ENCODE measurements around the gene PAXX. TPM values are rescaled to one million over a fixed set of nuclear protein-coding genes. Genes with fewer than 3 reads are reported as not detected.

Gene PAXX
- total RNA-seq, 1 donor: 23.6 TPM

GRCh38 chr9:136960212-136960937 lies 31.8 kb upstream of the PAXX start:
- H3K4me1 ChIP-seq (ENCODE audit: insufficient read depth, low read length): peaks cover 56% of the 10 kb centered on the region
- no peaks in the 10 kb centered on the region for H3K9me3 ChIP-seq (ENCODE audit: low read depth, low read length)
- no peaks in the 10 kb centered on the region for H3K27me3 ChIP-seq (ENCODE audit: insufficient read depth, low read length)
- no peak overlapping the region for H3K4me3 ChIP-seq (ENCODE audit: low read length)

- no peak overlapping the region for H3K4me3 ChIP-seq (ENCODE audit: low read length)
- peaks cover 60% of the 10 kb centered on the region for H3K4me1 ChIP-seq (ENCODE audit: insufficient read depth, low read length)
- H3K9me3 ChIP-seq (ENCODE audit: low read depth, low read length): no peaks in the 10 kb centered on the region
- H3K27me3 ChIP-seq (ENCODE audit: insufficient read depth, low read length): no peaks in the 10 kb centered on the region
Observed at GRCh38 chr9:136960938-136961275, 31.3 kb upstream of the PAXX start.

GRCh38 chr9:136961279-136962065 lies 30.8 kb upstream of the PAXX start:
- peaks cover 65% of the 10 kb centered on the region for H3K4me1 ChIP-seq (ENCODE audit: insufficient read depth, low read length)
- no peaks in the 10 kb centered on the region for H3K27me3 ChIP-seq (ENCODE audit: insufficient read depth, low read length)
- no peaks in the 10 kb centered on the region for H3K9me3 ChIP-seq (ENCODE audit: low read depth, low read length)
- no peak overlapping the region for H3K4me3 ChIP-seq (ENCODE audit: low read length)

- Histone ChIP-seq H3K4me1 (ENCODE audit: insufficient read depth, low read length) (peaks cover 65% of the 10 kb centered on the region), H3K4me3 (ENCODE audit: low read length) (no peak overlapping the region), H3K27me3 (ENCODE audit: insufficient read depth, low read length) (no peaks in the 10 kb centered on the region), H3K9me3 (ENCODE audit: low read depth, low read length) (no peaks in the 10 kb centered on the region)
Observed at GRCh38 chr9:136962163-136962562, 30.1 kb upstream of the PAXX start.

- Histone ChIP-seq H3K27me3 (ENCODE audit: insufficient read depth, low read length) (no peaks in the 10 kb centered on the region), H3K4me3 (ENCODE audit: low read length) (no peak overlapping the region), H3K9me3 (ENCODE audit: low read depth, low read length) (no peaks in the 10 kb centered on the region), H3K4me1 (ENCODE audit: insufficient read depth, low read length) (peaks cover 65% of the 10 kb centered on the region)
Observed at GRCh38 chr9:136962701-136963248, 29.4 kb upstream of the PAXX start.

- H3K9me3 ChIP-seq (ENCODE audit: low read depth, low read length): no peaks in the 10 kb centered on the region
Observed at GRCh38 chr9:136963341-136963740, 28.9 kb upstream of the PAXX start.

GRCh38 chr9:136963751-136964150 lies 28.5 kb upstream of the PAXX start:
- H3K4me1 ChIP-seq (ENCODE audit: insufficient read depth, low read length): peaks cover 57% of the 10 kb centered on the region
- no peaks in the 10 kb centered on the region for H3K27me3 ChIP-seq (ENCODE audit: insufficient read depth, low read length)
- no peaks in the 10 kb centered on the region for H3K9me3 ChIP-seq (ENCODE audit: low read depth, low read length)
- no peak overlapping the region for H3K4me3 ChIP-seq (ENCODE audit: low read length)

More at GRCh38 chr9:136963341-136963740, 28.9 kb upstream of the PAXX start:
- Histone ChIP-seq H3K4me1 (ENCODE audit: insufficient read depth, low read length) (peaks cover 61% of the 10 kb centered on the region), H3K27me3 (ENCODE audit: insufficient read depth, low read length) (no peaks in the 10 kb centered on the region), H3K4me3 (ENCODE audit: low read length) (no peak overlapping the region)

GRCh38 chr9:136964171-136964689 lies 28.0 kb upstream of the PAXX start:
- Histone ChIP-seq H3K4me1 (ENCODE audit: insufficient read depth, low read length) (peaks cover 53% of the 10 kb centered on the region), H3K4me3 (ENCODE audit: low read length) (no peak overlapping the region), H3K27me3 (ENCODE audit: insufficient read depth, low read length) (no peaks in the 10 kb centered on the region), H3K9me3 (ENCODE audit: low read depth, low read length) (no peaks in the 10 kb centered on the region)

- no peaks in the 10 kb centered on the region for H3K27me3 ChIP-seq (ENCODE audit: insufficient read depth, low read length)
- no peaks in the 10 kb centered on the region for H3K9me3 ChIP-seq (ENCODE audit: low read depth, low read length)
- H3K4me3 ChIP-seq (ENCODE audit: low read length): no peak overlapping the region
- H3K4me1 ChIP-seq (ENCODE audit: insufficient read depth, low read length): peaks cover 46% of the 10 kb centered on the region
Observed at GRCh38 chr9:136964833-136965422, 27.3 kb upstream of the PAXX start.

- peaks cover 40% of the 10 kb centered on the region for H3K4me1 ChIP-seq (ENCODE audit: insufficient read depth, low read length)
- no peak overlapping the region for H3K4me3 ChIP-seq (ENCODE audit: low read length)
- H3K27me3 ChIP-seq (ENCODE audit: insufficient read depth, low read length): no peaks in the 10 kb centered on the region
- H3K9me3 ChIP-seq (ENCODE audit: low read depth, low read length): no peaks in the 10 kb centered on the region
Observed at GRCh38 chr9:136965771-136966484, 26.3 kb upstream of the PAXX start.

- H3K4me3 ChIP-seq (ENCODE audit: low read length): no peak overlapping the region
- H3K4me1 ChIP-seq (ENCODE audit: insufficient read depth, low read length): peaks cover 18% of the 10 kb centered on the region
- no peaks in the 10 kb centered on the region for H3K9me3 ChIP-seq (ENCODE audit: low read depth, low read length)
- H3K27me3 ChIP-seq (ENCODE audit: insufficient read depth, low read length): no peaks in the 10 kb centered on the region
Observed at GRCh38 chr9:136968333-136969127, 23.7 kb upstream of the PAXX start.

- Histone ChIP-seq H3K4me1 (ENCODE audit: insufficient read depth, low read length) (peaks cover 21% of the 10 kb centered on the region), H3K27me3 (ENCODE audit: insufficient read depth, low read length) (no peaks in the 10 kb centered on the region), H3K9me3 (ENCODE audit: low read depth, low read length) (no peaks in the 10 kb centered on the region), H3K4me3 (ENCODE audit: low read length) (no peak overlapping the region)
Observed at GRCh38 chr9:136969150-136969549, 23.1 kb upstream of the PAXX start.

- Histone ChIP-seq H3K27me3 (ENCODE audit: insufficient read depth, low read length) (no peaks in the 10 kb centered on the region), H3K9me3 (ENCODE audit: low read depth, low read length) (no peaks in the 10 kb centered on the region), H3K4me1 (ENCODE audit: insufficient read depth, low read length) (peaks cover 21% of the 10 kb centered on the region), H3K4me3 (ENCODE audit: low read length) (no peak overlapping the region)
Observed at GRCh38 chr9:136969774-136970173, 22.4 kb upstream of the PAXX start.

GRCh38 chr9:136970361-136970760 lies 21.9 kb upstream of the PAXX start:
- Histone ChIP-seq H3K4me1 (ENCODE audit: insufficient read depth, low read length) (peaks cover 26% of the 10 kb centered on the region), H3K27me3 (ENCODE audit: insufficient read depth, low read length) (no peaks in the 10 kb centered on the region), H3K4me3 (ENCODE audit: low read length) (no peak overlapping the region), H3K9me3 (ENCODE audit: low read depth, low read length) (no peaks in the 10 kb centered on the region)
